GM12872 (cell line): ENCODE measurements around the gene LDLRAP1.

Experiments used
- TF ChIP-seq, protein P1 (sequence below): IDR thresholded peaks from 3 replicates; pipeline ENCODE4 v1.5.1; 2011; ENCODE audit warnings: low read depth, mild to moderate bottlenecking, low read length, moderate library complexity; ENCODE audit not compliant: insufficient read depth

LDLRAP1 gene

DNA sequence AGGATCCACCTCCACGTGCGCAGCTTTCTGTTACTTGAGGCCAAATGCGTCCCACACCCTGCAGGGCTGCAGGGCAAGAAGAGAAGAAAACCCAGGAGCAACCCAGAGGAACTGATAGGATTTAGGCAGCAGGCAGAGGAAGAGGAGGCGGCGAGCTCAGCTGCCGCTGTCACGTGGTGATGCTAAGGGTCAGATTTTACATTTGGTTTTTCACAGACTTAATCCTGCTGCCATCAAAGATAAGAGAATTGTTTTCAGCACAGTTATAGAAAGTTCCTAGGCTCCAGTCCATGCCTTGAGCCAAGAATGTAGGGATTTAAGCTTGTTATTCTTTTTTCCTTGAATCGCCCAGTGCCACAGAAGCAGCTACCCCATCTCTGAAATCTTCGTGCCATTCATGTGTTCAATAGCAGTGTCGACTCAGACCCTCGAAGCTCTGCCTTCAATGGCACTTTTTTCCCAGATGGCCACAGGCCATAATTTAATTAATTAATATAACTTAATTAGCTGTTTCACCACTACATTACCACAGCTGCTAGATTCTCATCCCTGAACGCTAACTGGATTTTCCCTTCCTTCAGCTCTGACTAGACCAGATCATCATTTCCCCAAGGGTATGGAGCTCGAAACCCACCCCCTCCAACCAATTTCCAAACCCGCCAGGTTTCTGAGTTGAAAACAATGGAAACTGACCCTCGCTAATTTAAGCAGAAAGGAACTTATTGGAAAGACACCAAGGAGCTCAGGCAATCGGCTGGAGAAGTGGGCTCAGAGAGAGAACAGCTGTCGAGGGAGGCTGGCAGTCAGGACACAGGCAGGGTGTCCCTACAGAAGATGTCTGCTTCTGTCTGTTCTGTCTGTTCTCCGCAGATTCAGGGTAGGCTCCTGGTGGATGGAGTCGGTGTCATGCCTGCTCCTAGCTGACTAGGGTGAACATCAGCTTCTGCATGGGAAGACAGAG is 36.2 kb downstream of the LDLRAP1 start:
- TF ChIP-seq, protein P1, sequence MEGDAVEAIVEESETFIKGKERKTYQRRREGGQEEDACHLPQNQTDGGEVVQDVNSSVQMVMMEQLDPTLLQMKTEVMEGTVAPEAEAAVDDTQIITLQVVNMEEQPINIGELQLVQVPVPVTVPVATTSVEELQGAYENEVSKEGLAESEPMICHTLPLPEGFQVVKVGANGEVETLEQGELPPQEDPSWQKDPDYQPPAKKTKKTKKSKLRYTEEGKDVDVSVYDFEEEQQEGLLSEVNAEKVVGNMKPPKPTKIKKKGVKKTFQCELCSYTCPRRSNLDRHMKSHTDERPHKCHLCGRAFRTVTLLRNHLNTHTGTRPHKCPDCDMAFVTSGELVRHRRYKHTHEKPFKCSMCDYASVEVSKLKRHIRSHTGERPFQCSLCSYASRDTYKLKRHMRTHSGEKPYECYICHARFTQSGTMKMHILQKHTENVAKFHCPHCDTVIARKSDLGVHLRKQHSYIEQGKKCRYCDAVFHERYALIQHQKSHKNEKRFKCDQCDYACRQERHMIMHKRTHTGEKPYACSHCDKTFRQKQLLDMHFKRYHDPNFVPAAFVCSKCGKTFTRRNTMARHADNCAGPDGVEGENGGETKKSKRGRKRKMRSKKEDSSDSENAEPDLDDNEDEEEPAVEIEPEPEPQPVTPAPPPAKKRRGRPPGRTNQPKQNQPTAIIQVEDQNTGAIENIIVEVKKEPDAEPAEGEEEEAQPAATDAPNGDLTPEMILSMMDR = no peak

DNA sequence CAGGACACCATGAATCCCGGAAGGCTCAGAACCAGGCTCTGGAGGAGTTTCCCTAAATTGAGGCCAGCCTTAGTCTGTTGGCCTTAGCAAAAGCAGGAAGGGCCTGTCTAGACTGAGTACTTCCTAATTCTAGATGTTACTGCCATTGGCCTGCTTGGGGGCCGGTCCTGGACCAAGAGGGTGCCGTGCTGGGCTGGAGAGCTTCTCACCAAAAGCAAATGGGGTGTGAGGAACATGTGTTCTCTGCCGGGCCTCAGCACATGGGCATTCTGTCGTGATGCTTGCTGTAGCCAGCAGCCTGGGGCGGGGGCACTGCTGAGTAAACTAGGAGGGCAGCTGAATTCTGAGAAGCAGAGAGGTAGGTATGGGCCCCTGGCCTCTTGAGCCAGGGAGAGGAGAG is 37.5 kb downstream of the LDLRAP1 start:
- TF ChIP-seq, protein P1 = no peak

DNA sequence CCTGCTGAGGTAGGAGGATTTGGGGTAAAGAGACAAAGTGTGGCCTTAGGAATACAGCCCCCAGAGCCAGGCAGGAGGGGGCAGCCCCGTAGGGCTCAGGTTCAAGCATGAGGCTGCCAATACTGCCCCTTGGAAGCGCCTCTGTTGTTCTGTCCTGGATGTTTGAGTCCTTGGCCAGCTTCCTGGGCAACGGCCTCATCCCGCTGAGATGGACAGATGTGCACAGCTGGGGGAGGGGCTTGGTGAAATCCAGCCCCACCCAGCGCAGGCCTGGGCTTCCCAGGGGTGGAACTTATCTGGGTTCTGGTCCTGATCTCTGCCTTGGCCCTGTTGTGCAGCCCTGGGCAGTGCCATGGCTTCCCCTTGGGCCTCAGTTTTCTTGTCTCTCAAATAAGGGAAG is 38.4 kb downstream of the LDLRAP1 start:
- TF ChIP-seq, protein P1 = no peak

DNA sequence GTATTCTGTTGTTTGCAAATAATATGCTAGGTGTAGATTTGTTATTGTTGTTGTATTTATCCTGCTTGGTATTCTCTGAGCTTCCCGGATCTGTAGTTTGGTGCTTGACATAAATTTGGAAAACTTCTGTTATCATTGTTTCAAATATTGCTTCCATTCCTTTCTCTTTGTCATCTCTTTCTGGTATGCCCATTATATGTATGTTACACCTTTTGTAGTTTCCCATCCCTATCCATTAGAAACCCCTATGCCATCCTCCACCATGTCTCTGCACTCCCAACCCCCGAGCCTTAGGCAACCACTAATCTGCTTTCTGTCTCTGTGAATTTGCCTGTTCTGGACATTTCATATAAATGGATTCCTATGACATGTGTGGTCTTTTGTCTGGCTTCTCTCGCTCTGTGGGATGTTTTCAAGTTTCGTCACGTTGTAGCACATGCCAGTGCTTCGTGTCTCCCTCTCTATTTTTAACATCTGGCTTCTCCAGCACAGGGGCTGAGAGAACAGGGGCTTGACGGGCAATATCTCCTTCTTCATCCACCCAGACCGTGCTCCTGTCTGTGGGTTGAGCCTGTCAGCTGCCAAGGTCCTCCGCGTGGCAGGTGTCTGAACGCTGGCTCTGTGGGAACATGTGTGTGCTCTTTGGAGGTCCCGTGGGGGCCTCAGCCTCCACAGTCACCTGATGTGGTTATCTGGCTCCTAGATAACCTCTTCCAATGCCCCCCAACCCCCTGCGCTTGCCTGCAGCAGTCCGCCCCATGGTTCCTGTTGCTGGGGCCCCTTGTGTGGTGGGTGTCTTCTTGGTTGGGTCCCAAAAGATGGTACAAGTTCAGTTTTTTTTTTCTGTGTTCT is 40.3 kb downstream of the LDLRAP1 start:
- TF ChIP-seq, protein P1 = no peak

DNA sequence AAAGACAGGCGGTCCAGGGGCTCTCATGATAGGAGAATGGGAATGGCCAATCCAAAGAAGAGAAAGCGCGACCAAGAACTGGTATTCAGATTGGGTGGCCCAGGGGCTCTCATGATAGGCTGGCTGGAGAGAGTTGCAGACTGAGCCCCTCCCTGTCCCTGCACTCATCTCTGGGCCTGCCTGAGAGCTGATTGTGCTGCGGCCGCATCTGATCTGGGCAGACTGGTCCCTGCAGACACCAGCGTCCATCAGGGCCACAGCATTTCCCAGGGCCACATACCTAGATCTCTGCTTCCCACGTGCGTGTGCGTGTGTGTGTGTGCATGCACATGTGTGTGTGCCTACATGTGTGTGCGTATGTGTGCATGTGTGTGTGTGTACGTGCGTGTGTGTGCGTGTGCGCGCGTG is 42.8 kb downstream of the LDLRAP1 start:
- TF ChIP-seq, protein P1 = no peak

DNA sequence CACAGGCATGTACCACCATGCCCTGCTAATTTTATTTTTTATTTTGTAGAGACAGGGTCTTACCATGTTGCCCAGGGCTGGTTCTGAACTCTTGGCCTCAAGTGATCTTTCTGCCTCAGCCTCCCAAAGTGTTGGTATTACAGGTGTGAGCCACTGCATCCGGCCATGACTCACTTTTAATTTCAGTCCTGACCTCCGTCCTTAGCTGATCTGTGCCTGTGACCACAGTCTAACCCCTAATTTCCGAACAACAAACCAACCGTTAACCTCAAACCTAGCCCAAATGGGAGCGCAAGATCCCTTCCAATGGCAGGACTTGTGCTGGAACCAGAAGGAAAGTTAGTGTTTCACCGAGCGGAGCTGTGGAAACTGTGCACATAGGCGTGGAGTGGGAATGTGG is 43.9 kb downstream of the LDLRAP1 start:
- TF ChIP-seq, protein P1 = no peak

DNA sequence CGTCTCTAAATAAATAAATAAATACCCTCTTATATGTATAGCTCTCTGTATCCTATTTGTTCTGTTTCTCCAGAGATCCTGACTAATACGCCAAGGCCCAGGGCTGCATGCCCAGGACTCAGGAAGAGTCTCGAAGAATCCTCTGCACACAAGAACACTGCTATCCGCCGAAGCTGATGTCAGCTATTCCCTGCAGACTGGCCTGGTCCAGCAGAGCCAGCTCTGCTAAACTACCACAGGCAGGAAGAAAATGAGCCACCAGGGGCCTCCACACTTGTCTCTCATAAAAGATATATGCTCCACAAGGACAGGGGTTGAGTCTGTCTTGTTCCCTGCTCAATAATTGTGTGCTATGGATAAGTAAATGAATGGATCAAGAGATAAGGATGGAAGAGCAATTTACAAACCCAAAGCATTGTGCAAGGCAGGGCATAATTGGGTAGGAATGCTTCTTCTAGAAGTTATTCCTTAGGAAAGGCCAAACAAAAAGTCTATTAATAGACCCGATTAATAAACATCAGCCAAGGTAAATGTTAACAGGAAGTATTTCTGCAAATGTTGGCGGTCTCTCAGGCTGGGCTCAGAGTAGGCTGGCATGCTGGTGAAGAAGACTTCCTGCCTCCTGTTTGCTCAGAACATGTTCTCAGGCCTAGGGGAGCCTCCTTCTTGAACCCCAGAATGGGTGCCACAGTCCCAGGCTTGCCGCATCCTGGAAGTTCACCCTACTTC is 46.9 kb downstream of the LDLRAP1 start:
- TF ChIP-seq, protein P1 = no peak
